Measurements from ENCODE around the gene RCN2.

The RCN2 gene

GRCh38 chr15:76991741-76992645 is 60.4 kb downstream of the RCN2 start:
- in situ Hi-C loops (cut with MboI; ENCODE audit: low sequenced_read_pairs) = no loop called here

- in situ Hi-C loops (cut with MboI; ENCODE audit: low sequenced_read_pairs) = no loop called here
Measured at GRCh38 chr15:76993114-76993725, 61.7 kb downstream of the RCN2 start.

- in situ Hi-C loops (cut with MboI; ENCODE audit: low sequenced_read_pairs) = no loop called here
Measured at GRCh38 chr15:76994001-76994400, 62.5 kb downstream of the RCN2 start.

GRCh38 chr15:76994496-76994895 is 62.9 kb downstream of the RCN2 start:
- in situ Hi-C loops (cut with MboI; ENCODE audit: low sequenced_read_pairs) = no loop called here

GRCh38 chr15:76994971-76995945 is 63.7 kb downstream of the RCN2 start, which contains the start of gene PSTPIP1:
Gene PSTPIP1, plus strand, starts transcription at chr15:76995126. Its CDS starts 448 bp downstream, at chr15:76995574.
- in situ Hi-C loops (cut with MboI; ENCODE audit: low sequenced_read_pairs) = no loop called here

- in situ Hi-C loops (cut with MboI; ENCODE audit: low sequenced_read_pairs) = no loop called here
Measured at GRCh38 chr15:76996076-76996525, 64.6 kb downstream of the RCN2 start.

GRCh38 chr15:76996526-76997401 is 65.2 kb downstream of the RCN2 start:
- in situ Hi-C loops (cut with MboI; ENCODE audit: low sequenced_read_pairs) = no loop called here

GRCh38 chr15:76998663-76999285 is 67.2 kb downstream of the RCN2 start:
- in situ Hi-C loops (cut with MboI; ENCODE audit: low sequenced_read_pairs) = no loop called here

GRCh38 chr15:76999996-77000395 is 68.4 kb downstream of the RCN2 start:
- in situ Hi-C loops (cut with MboI; ENCODE audit: low sequenced_read_pairs) = no loop called here

- in situ Hi-C loops (cut with MboI; ENCODE audit: low sequenced_read_pairs) = no loop called here
Measured at GRCh38 chr15:77001351-77001750, 69.8 kb downstream of the RCN2 start.

- in situ Hi-C loops (cut with MboI; ENCODE audit: low sequenced_read_pairs) = no loop called here
Measured at GRCh38 chr15:77001966-77002365, 70.4 kb downstream of the RCN2 start.

- in situ Hi-C loops (cut with MboI; ENCODE audit: low sequenced_read_pairs) = no loop called here
Measured at GRCh38 chr15:77002436-77002835, 70.9 kb downstream of the RCN2 start.

GRCh38 chr15:77002954-77003912 is 71.7 kb downstream of the RCN2 start:
- in situ Hi-C loops (cut with MboI; ENCODE audit: low sequenced_read_pairs) = no loop called here

Measured in HL-60/S4 treated with phorbol 12-myristate 13-acetate at 8.2 ng/mL for 4 days and 3 days (cell line).